Epithelial cell of proximal tubule (primary cell): ENCODE data around the gene SH2D2A. TPM values are rescaled to one million over a fixed set of nuclear protein-coding genes. Genes with fewer than 3 reads are reported as not detected.

Experiments used
- DNase-seq: peaks from one replicate; pipeline ENCODE4 v3.0.0-alpha.2; 2011; ENCODE audit warnings: low read depth
- H3K4me3 ChIP-seq: 2 replicates; pipeline ENCODE4 v1.5.1; 2011; ENCODE audit warnings: low read depth, mild to moderate bottlenecking, low read length
- total RNA-seq: library from RNA; depleted of rRNA; stranded (reverse); fragments of >200 nt; gene quantifications from 2 replicates; pipeline ENCODE4 v1.2.3, GENCODE V29; 2015
- TF ChIP-seq, protein P1 (sequence below): conservative IDR thresholded peaks from 2 replicates; pipeline ENCODE4 v1.5.1; 2012; ENCODE audit warnings: low read depth, mild to moderate bottlenecking, low read length

Gene SH2D2A
- total RNA-seq, 1 donor from 2014 or later: 2.0 TPM

DNA sequence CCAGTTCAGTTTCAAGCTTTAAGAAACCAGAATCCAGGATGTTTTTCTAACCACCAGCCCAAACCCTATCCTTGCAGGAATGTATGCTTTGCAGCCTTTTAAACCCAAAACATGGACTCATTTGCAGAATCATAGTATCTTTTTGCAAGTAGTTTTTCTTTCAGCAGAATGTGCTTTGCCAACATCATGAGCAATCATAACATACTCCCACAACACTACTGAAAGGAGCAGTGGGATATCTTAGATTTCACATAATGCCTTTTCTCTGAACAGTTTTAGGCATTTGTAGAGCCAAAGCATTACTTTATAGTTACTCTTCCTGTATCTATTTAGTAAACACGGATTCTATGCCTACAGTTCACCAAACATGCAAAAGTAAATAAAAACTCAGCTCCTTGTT is 10.0 kb upstream of the SH2D2A start:
- TF ChIP-seq, protein P1, sequence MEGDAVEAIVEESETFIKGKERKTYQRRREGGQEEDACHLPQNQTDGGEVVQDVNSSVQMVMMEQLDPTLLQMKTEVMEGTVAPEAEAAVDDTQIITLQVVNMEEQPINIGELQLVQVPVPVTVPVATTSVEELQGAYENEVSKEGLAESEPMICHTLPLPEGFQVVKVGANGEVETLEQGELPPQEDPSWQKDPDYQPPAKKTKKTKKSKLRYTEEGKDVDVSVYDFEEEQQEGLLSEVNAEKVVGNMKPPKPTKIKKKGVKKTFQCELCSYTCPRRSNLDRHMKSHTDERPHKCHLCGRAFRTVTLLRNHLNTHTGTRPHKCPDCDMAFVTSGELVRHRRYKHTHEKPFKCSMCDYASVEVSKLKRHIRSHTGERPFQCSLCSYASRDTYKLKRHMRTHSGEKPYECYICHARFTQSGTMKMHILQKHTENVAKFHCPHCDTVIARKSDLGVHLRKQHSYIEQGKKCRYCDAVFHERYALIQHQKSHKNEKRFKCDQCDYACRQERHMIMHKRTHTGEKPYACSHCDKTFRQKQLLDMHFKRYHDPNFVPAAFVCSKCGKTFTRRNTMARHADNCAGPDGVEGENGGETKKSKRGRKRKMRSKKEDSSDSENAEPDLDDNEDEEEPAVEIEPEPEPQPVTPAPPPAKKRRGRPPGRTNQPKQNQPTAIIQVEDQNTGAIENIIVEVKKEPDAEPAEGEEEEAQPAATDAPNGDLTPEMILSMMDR: no peak
- no peak for DNase-seq
- no peak overlapping the region for H3K4me3 ChIP-seq

DNA sequence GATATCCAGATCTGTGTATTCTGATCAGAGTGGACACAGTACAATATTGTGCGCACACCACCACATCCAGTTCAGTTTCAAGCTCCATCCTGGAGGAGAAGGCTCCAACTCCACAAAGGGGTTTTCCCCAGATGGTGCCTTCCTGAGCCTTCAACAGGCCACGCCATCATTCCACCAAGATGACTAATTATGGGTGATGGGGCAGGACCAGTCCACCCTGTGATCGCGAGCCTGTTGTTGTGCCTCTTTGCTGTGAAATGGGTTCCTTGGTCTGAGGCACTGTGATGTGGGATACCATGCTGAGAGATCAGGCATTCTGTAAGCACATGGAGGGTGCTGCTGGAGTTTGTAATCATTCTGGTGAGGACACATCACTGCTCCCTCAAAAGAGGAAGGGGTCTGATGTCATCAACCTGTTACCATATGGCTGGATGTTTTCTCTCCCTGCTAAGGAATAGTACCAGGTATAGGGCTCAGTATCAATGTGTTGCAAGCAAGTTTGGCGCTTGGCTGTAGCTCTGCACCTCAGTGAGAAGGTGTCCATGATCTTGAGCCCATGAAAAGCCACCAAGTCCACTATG is 6.7 kb upstream of the SH2D2A start:
- H3K4me3 ChIP-seq: no peak overlapping the region
- TF ChIP-seq, protein P1: no peak
- no peak for DNase-seq

- TF ChIP-seq, protein P1: no peak
- no peak overlapping the region for H3K4me3 ChIP-seq
Observed at GRCh38 chr1:156822680-156823079, 6.0 kb upstream of the SH2D2A start.

GRCh38 chr1:156821801-156822200 is 5.2 kb upstream of the SH2D2A start:
- H3K4me3 ChIP-seq: no peak overlapping the region
- no peak for DNase-seq
- TF ChIP-seq, protein P1: no peak

More at GRCh38 chr1:156822680-156823079, 6.0 kb upstream of the SH2D2A start:
- no peak for DNase-seq

DNA sequence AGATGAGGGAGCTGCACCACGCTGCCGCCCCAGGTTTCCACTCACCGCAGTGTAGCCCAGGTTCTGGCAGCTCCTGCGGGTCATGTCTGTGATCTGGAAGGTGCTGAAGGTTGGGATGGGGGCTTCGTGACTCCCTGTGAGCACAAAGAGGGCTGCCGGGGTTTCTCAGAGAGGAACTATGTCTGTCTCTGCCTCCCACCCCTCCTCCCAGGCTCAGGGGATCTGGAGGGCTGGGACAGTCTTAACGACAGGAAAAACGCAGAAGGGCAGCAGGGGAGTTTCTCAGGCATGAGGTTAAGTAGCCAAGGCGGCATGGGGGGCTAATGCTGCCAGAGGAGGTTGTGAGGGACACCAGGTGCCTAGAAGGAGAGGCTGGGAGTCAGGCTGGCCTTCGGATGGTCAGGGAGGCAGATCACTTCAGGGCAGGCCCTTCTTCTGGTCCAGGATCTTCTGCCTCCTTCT is 656 bp downstream of the SH2D2A start:
- DNase-seq: no peak
- no peak overlapping the region for H3K4me3 ChIP-seq
- TF ChIP-seq, protein P1: no peak

- TF ChIP-seq, protein P1: no peak
- no peak overlapping the region for H3K4me3 ChIP-seq
- no peak for DNase-seq
Observed at GRCh38 chr1:156815307-156815826, 1.3 kb downstream of the SH2D2A start.
